SK-N-SH (cell line): ENCODE data around the gene ACER3. TPM values are rescaled to one million over a fixed set of nuclear protein-coding genes. Genes with fewer than 3 reads are reported as not detected.

Experiments used
- CTCF ChIA-PET: fragments of 300-600, 350-600 bp; formaldehyde crosslinking; extraction: SDS; loops from one replicate; lab custom pipeline; 2021; lab: Yijun Ruan, JAX
- POLR2A ChIA-PET: fragments of 350-600 bp; sonication (Branson Sonifier 250); formaldehyde crosslinking; extraction: SDS; loops from one replicate; lab custom pipeline; 2020; ENCODE audit warnings: antibody characterized with exemption, inconsistent platforms; lab: Yijun Ruan, JAX
- DNase-seq: peaks from one replicate; pipeline ENCODE4 v3.0.0; 2012
- H2AFZ ChIP-seq: fragments of 200-600 bp; sonication (generic); 2 replicates; pipeline ENCODE4 v1.8.1; 2016; ENCODE audit warnings: antibody characterized with exemption, mild to moderate bottlenecking, low read depth
- H3F3A ChIP-seq: fragments of 200-600 bp; sonication (generic); replicated peaks from 2 replicates; pipeline ENCODE3; 2016; ENCODE audit warnings: antibody characterized with exemption, mild to moderate bottlenecking; ENCODE audit not compliant: insufficient read depth
- H3K27ac ChIP-seq, 2 experiments: fragments of 200-500 bp in 1 of 2; fragments of 200-600 bp in 1 of 2; sonication (Bioruptor generic) in 1 of 2; sonication (generic), shearing (Covaris generic) in 1 of 2; 2 replicates each; pipeline versions ENCODE4 v1.5.1 to v1.6.1; 2014 to 2016; ENCODE audit warnings: low read depth in 2 of 2, inconsistent platforms in 1 of 2, low read length in 1 of 2, mild to moderate bottlenecking in 1 of 2, mixed read lengths in 1 of 2
- H3K27me3 ChIP-seq: fragments of 200-600 bp; sonication (generic), shearing (Covaris generic); 2 replicates; pipeline ENCODE4 v1.6.1; 2016; ENCODE audit warnings: mixed run types; ENCODE audit not compliant: insufficient read depth
- H3K36me3 ChIP-seq, 2 experiments: fragments of 200-500 bp in 1 of 2; fragments of 200-600 bp in 1 of 2; sonication (Bioruptor generic) in 1 of 2; sonication (generic) in 1 of 2; replicated peaks in 1 of 2; 2 replicates each; pipeline versions ENCODE3 to v1.5.1; 2014 to 2016; ENCODE audit warnings: low read length in 1 of 2, mild to moderate bottlenecking in 1 of 2; ENCODE audit not compliant: insufficient read depth in 2 of 2, control insufficient read depth in 1 of 2
- H3K4me1 ChIP-seq, 2 experiments: fragments of 200-500 bp in 1 of 2; fragments of 200-600 bp in 1 of 2; sonication (Bioruptor generic) in 1 of 2; sonication (generic), shearing (Covaris generic) in 1 of 2; 2 replicates each; pipeline versions ENCODE4 v1.5.1 to v1.6.1; 2014 to 2016; ENCODE audit warnings: low read depth in 1 of 2, low read length in 1 of 2, mixed run types in 1 of 2; ENCODE audit not compliant: insufficient read depth in 2 of 2, control insufficient read depth in 1 of 2
- H3K4me2 ChIP-seq: fragments of 200-600 bp; sonication (generic), shearing (Covaris generic); 2 replicates; pipeline ENCODE4 v1.6.1; 2017; ENCODE audit warnings: mixed run types
- H3K4me3 ChIP-seq, 2 experiments: fragments of 200-500 bp in 1 of 2; fragments of 200-600 bp in 1 of 2; sonication (Bioruptor generic) in 1 of 2; sonication (generic), shearing (Covaris generic) in 1 of 2; 2 replicates each; pipeline versions ENCODE4 v1.5.1 to v1.8.1; 2014 to 2016; ENCODE audit warnings: low read depth in 2 of 2, inconsistent platforms in 1 of 2, low read length in 1 of 2, mild to moderate bottlenecking in 1 of 2, mixed read lengths in 1 of 2, moderate library complexity in 1 of 2
- H3K79me2 ChIP-seq: fragments of 200-600 bp; sonication (generic); 2 replicates; pipeline ENCODE4 v1.8.1; 2017; ENCODE audit warnings: mild to moderate bottlenecking; ENCODE audit not compliant: insufficient read depth
- H3K9ac ChIP-seq: fragments of 200-600 bp; sonication (generic); 2 replicates; pipeline ENCODE4 v1.6.1; 2017; ENCODE audit warnings: mixed run types
- H3K9me2 ChIP-seq: fragments of 200-600 bp; sonication (generic); 2 replicates; pipeline ENCODE4 v1.6.1; 2017; ENCODE audit warnings: mixed run types
- H3K9me3 ChIP-seq: fragments of 200-600 bp; sonication (generic); 2 replicates; pipeline ENCODE4 v1.6.1; 2017; ENCODE audit warnings: mixed run types, mild to moderate bottlenecking, moderate library complexity
- H4K20me1 ChIP-seq: fragments of 200-600 bp; sonication (generic); 2 replicates; pipeline ENCODE4 v1.6.1; 2017; ENCODE audit warnings: mild to moderate bottlenecking, mixed run types; ENCODE audit not compliant: insufficient read depth
- CHD2 ChIP-seq: fragments of 150-350 bp; IDR thresholded peaks from 2 replicates; pipeline ENCODE4 v1.6.1; 2018; ENCODE audit warnings: low read length; ENCODE audit not compliant: partially characterized antibody
- CTCF ChIP-seq: fragments of 200-600 bp; sonication (generic); IDR thresholded peaks from 2 replicates; pipeline ENCODE4 v1.6.1; 2017; ENCODE audit warnings: antibody characterized with exemption, mild to moderate bottlenecking, moderate library complexity
- FOSL2 ChIP-seq: IDR thresholded peaks from 2 replicates; pipeline ENCODE4 v1.4.0; 2012; ENCODE audit warnings: low read depth, mild to moderate bottlenecking, moderate library complexity, borderline replicate concordance
- GATA2 ChIP-seq: sonication (generic); formaldehyde crosslinking; IDR thresholded peaks from 2 replicates; pipeline ENCODE4 v1.5.0; 2020; ENCODE audit warnings: mild to moderate bottlenecking, missing genetic modification reagents
- MAX ChIP-seq: IDR thresholded peaks from 2 replicates; pipeline ENCODE4 v1.4.0; 2012; ENCODE audit warnings: low read depth
- MEF2A ChIP-seq: IDR thresholded peaks from 2 replicates; pipeline ENCODE4 v1.4.0; 2012; ENCODE audit warnings: low read depth, borderline replicate concordance
- MXI1 ChIP-seq: IDR thresholded peaks from 2 replicates; pipeline ENCODE4 v1.6.1; 2012; ENCODE audit warnings: mild to moderate bottlenecking, low read depth, low read length, improper control_type of control experiment
- NRF1 ChIP-seq: IDR thresholded peaks from 2 replicates; pipeline ENCODE4 v1.6.1; 2012; ENCODE audit warnings: low read depth, mild to moderate bottlenecking, low read length
- PBX3 ChIP-seq: IDR thresholded peaks from 2 replicates; pipeline ENCODE4; 2012
- RAD21 ChIP-seq: IDR thresholded peaks from 2 replicates; pipeline ENCODE4 v1.6.1; 2012; ENCODE audit warnings: mild to moderate bottlenecking, low read length
- REST ChIP-seq: IDR thresholded peaks from 2 replicates; pipeline ENCODE4 v1.6.1; 2012; ENCODE audit warnings: mild to moderate bottlenecking, low read depth, low read length, moderate library complexity
- RXRA ChIP-seq: IDR thresholded peaks from 2 replicates; pipeline ENCODE4 v1.4.0; 2012; ENCODE audit warnings: low read depth, mild to moderate bottlenecking, borderline replicate concordance
- SIN3A ChIP-seq: IDR thresholded peaks from 2 replicates; pipeline ENCODE4 v1.6.1; 2012; ENCODE audit warnings: low read depth, mild to moderate bottlenecking, low read length, moderate library complexity, borderline replicate concordance
- SMC3 ChIP-seq: IDR thresholded peaks from 2 replicates; pipeline ENCODE4 v1.6.1; 2012; ENCODE audit warnings: low read depth, low read length, improper control_type of control experiment
- TAF1 ChIP-seq: IDR thresholded peaks from 2 replicates; pipeline ENCODE4 v1.6.1; 2012; ENCODE audit warnings: low read depth, mild to moderate bottlenecking, low read length, moderate library complexity, borderline replicate concordance
- TCF12 ChIP-seq: IDR thresholded peaks from 2 replicates; pipeline ENCODE4 v1.4.0; 2012
- USF1 ChIP-seq: IDR thresholded peaks from 2 replicates; pipeline ENCODE4 v1.4.0; 2012; ENCODE audit warnings: low read depth, borderline replicate concordance
- USF2 ChIP-seq: fragments of 150-350 bp; IDR thresholded peaks from 2 replicates; pipeline ENCODE4 v1.6.1; 2017; ENCODE audit warnings: antibody characterized with exemption, low read length, low read depth, borderline replicate concordance
- YY1 ChIP-seq: IDR thresholded peaks from 2 replicates; pipeline ENCODE4 v1.4.0; 2012; ENCODE audit warnings: low read depth, mild to moderate bottlenecking
- WGBS: methylation state at CpG from one replicate; pipeline ENCODE4 v1.1.6; 2017; ENCODE audit warnings: low lambda C conversion rate; 5-methylcytosine and 5-hydroxymethylcytosine counted together
- polyA plus RNA-seq, 3 experiments: library from polyadenylated mRNA; depleted of rRNA; stranded (reverse); fragments of >200 nt; gene quantifications; 2 replicates each; pipeline ENCODE4 v1.2.3, GENCODE V29; 2012

Gene ACER3
- polyA plus RNA-seq, 1 of the 3 experiments (the other 2 are of a cell fraction), result 5.4 TPM

GRCh38 chr11:77002776-77003175 is 142.1 kb downstream of the ACER3 start:
- no peak overlapping the region for H2AFZ ChIP-seq
- DNase-seq, result no peak
- no peak overlapping the region for H3K27ac ChIP-seq
- no peak overlapping the region for H3K4me3 ChIP-seq
- peaks cover 0 to 2% of the 10 kb centered on the region in 2 experiments; a peak in 2 of 4 replicates for H3K4me1 ChIP-seq
- peaks cover 0 to 5% of the 10 kb centered on the region in 2 experiments for H3K36me3 ChIP-seq
- CTCF ChIA-PET, result no interaction called here
- no peak for TF ChIP-seq MAX
- no peak for TF ChIP-seq RAD21
- no peaks in the 10 kb centered on the region for H3F3A ChIP-seq
- H3K27me3 ChIP-seq, result no peaks in the 10 kb centered on the region
- no peak overlapping the region for H3K4me2 ChIP-seq
- WGBS, result 91% methylated on average over 2 of the region's 2 CpGs
- H3K79me2 ChIP-seq, result no peaks in the 10 kb centered on the region
- no peaks in the 10 kb centered on the region for H3K9me2 ChIP-seq
- no peaks in the 10 kb centered on the region for H3K9me3 ChIP-seq
- H4K20me1 ChIP-seq, result no peaks in the 10 kb centered on the region
- H3K9ac ChIP-seq, result no peak overlapping the region
- POLR2A ChIA-PET, result no interaction called here

- Histone ChIP-seq H3K4me2 (no peak overlapping the region), H3K9me2 (no peaks in the 10 kb centered on the region; the same call in 1 of the 2 replicates), H3K36me3 (peaks cover 0 to 12% of the 10 kb centered on the region in 2 experiments), H3K4me3 (no peak overlapping the region), H3K9ac (no peak overlapping the region), H3K27me3 (no peaks in the 10 kb centered on the region), H3F3A (no peaks in the 10 kb centered on the region), H3K79me2 (no peaks in the 10 kb centered on the region), H3K9me3 (no peaks in the 10 kb centered on the region), H2AFZ (no peak overlapping the region), H4K20me1 (no peaks in the 10 kb centered on the region), H3K4me1 (peaks cover 0 to 2% of the 10 kb centered on the region in 2 experiments; a peak in 2 of 4 replicates), H3K27ac (no peak overlapping the region)
- ChIA-PET POLR2A (no interaction called here), CTCF (interaction anchor here (0.7 to 0.8 kb wide), 2 partner anchors 92 to 119 kb away, joined by 3 read pairs; no protein-coding TSS in a partner anchor)
- WGBS, result 4% methylated on average over 2 of the region's 2 CpGs
- no peak for DNase-seq
- TF ChIP-seq REST (no peak), YY1 (no peak), GATA2 (no peak), NRF1 (no peak), MXI1 (no peak), MEF2A (no peak), USF2 (no peak), MAX (no peak), CTCF (no peak), TAF1 (no peak), SMC3 (no peak), CHD2 (no peak), RXRA (no peak), PBX3 (no peak), USF1 (no peak), TCF12 (no peak), SIN3A (no peak), FOSL2 (no peak)
Measured at GRCh38 chr11:77003963-77004362, 143.2 kb downstream of the ACER3 start.
